HG03280 (cell line): Measurements from ENCODE around the gene ZFP14.

Experiments used
- ATAC-seq: cut with Tn5 transposase; IDR thresholded peaks from one replicate; pipeline ENCODE4 v1.9.1; 2021; ENCODE audit warnings: mild to moderate bottlenecking, moderate library complexity; ENCODE audit not compliant: unreplicated experiment

Gene ZFP14

DNA sequence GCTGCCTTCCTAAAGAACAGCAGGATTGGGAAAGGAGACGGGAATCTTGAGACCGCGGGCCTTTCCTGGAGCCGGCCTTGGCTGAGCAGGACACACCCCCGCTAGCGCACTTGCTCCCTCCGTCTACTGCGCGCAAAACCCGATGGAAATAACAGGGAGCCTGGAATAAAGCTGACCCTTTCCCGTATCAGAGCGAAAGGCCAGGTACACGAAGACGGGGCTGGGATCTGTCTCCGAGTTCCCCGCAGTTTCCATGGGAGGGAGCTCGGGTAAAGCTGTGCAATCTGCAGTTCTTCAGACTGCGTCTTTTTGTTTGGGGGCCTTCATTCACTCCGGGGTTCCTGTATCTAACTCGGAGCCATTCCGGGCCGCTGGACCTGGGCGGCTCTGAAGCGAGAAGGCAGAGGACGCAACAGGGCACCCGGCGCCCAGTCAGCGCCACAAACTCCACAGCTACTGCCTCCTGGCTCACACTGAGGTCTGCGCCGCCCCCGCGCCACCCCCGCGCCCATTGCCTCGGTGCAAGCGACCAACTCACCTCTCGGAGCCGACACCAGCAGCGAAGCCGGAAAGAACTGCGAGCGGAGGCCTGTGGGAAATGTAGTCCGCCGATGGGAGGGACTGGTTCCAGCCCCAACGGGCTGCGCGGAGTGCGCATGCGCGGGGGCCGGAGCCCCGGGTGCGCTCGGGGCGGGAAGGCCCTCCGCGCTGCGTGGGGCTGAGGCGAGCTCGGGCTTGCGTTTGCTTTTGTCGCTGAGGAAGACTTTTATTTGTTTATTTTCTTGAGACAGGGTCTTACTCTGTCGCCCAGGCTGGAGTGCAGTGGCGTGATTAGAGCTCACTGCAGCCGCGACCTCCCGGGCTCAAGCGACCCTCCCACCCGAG is at the start of gene ZFP14:
TSS of gene ZFP14 (minus strand) at position 577 of the 885 bp plus-strand sequence. CDS start 11,309 bp downstream, outside the sequence.
- peak; percentile 98 for ATAC-seq

- ATAC-seq, result no peak
These were observed 44.9 kb upstream of the ZFP14 start for GRCh38 chr19:36423925-36424324.

DNA sequence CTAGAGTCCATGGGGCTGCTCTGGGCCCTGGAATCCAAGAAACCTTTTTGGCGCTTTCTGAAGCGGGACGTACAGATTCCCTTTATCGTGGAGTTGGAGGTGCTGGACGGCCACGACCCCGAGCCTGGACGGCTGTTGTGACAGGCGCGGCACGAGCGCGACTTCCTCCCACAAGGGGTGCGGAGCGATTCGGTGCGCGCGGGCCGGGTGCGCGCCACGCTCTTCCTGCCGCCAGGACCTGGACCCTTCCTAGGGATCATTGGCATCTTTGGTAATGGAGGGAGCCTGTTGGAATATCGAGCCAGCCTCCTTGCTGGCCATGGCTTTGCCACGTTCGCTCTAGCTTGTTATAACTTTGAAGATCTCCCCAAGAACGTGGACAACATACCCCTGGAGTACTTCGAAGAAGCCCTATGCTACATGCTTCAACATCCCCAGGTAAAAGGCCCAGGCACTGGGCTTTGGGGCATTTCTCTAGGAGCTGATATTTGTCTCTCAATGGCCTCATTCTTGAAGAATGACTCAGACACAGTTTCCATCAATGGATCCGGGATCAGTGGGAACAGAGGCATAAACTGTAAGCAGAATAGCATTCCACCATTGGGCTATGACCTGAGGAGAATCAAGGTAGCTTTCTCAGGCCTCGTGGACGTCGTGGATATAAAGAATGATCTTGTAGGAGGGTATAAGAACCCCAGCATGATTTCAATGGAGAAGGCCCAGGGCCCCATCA is 42.9 kb upstream of the ZFP14 start:
- ATAC-seq, result no peak

GRCh38 chr19:36420961-36421748 is 42.2 kb upstream of the ZFP14 start:
- no peak for ATAC-seq

GRCh38 chr19:36418287-36419001 is 39.4 kb upstream of the ZFP14 start, which contains the start of gene ZFP82:
ZFP82 (minus strand) TSS chr19:36418644; CDS start chr19:36409789, 8,855 bp downstream.
- ATAC-seq, result peak; percentile 91

DNA sequence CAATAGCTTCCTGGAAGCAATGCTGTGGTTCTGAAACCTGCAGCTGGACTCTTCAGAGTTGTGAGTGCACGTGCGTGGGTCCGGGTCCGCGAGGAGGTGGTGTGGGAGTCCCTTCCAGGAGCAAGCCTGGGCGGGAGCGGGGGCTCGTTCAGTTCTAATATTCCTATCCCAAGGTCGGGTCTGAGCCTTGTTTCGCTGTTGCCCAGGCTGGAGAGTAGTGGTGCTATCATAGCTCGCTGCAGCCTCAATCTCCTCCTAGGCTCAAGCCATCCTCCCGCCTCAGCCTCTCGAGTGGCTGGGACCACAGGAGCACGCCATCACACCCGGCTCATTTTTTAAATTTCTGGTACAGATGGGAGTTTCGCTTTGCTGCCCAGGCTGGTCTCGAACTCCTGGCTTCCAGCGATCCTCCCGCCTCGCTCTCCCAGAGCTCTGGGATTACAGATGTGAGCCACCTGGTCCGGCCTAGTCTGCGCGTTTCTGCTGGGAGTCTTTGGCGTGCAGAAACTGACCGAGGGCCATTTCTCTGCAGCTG is 38.8 kb upstream of the ZFP14 start:
- ATAC-seq, result no peak

DNA sequence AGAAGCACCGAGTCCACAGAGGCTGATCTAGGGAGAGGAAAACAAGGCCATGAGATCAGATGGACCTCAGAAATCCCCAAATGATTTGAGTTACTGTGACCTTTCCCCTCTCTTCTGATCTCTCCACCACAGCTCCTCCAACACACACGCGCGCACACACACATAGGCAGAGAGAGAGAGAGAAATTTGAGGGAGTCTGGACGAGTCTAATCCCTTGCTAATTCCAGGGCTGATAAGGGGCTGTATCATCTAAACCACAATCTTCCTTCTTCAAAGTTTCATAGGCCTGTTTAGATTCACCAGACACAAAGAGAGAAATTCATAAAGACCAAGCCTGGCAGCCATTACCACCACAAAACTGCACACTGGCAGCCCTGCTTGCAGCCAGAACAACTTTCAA is 30.8 kb upstream of the ZFP14 start:
- no peak for ATAC-seq

GRCh38 chr19:36408101-36408500 is 29.1 kb upstream of the ZFP14 start:
- ATAC-seq, result no peak

DNA sequence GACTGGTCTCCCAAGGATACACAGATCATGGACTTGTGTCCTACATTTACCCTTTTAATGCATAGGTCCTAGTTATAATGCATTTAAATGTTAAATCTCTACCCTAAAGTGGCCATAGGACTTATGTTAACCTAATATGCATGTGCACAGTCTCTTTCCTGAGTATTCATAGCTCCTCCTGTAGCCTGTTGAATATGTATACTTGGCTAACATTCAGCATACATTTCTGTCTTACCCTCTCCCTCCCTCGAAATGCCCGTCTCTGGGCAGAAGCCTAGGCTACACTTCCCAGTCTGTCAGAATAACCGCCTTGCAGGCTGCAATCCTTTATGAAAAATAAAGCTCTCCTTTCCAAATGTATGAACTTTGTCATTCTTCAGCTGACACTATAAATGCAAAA is 25.5 kb upstream of the ZFP14 start:
- ATAC-seq, result no peak

GRCh38 chr19:36401475-36401874 is 22.5 kb upstream of the ZFP14 start:
- no peak for ATAC-seq

DNA sequence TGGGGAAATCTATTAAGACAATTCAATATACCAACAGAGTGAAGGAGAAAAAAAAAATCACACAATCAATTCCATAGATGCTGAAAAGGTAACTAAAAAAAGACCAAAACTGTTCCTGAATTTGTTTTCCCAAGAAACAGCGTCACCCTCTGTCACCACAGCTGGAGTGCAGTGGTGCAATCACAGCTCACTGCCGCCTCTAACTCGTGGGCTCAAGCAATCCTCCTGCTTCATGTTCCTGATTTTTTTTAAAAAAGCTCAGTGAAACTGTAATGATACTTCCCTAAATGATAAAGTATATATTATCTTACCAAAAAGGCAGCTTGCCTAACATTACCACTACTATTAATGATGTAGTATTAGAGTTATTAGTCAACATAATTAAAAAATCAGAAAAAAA is 19.6 kb upstream of the ZFP14 start:
- ATAC-seq, result no peak

DNA sequence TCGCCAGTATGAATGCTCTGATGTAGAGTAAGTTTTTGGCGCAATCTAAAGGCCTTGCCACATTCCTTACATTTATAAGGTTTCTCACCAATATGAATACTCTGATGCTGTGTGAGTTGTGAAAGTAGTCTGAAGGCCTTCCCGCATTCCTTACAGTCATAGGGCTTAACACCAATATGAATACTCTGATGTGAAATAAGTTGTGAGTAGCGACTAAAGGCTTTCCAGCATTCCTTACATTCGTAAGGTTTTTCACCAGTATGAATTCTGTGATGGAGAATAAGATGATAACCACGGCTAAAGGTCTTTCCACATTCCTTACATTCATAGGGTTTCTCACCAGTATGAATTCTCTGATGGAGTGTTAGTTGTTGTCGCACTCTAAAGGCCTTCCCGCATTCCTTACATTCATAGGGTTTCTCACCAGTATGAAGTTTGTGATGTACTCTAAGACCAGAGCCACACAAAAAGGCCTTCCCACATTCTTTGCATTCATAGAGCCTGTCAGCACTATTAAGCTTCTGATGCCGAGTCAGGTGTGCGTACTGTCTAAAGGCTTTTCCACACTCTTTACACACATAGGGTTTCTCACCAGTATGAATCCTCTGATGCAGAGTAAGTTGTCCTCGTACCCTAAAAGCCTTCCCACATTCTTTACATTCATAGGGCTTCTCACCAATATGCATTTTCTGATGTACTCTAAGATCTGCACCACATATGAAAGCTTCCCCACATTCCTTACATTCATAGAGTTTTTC is 14.1 kb upstream of the ZFP14 start:
- ATAC-seq, result no peak

DNA sequence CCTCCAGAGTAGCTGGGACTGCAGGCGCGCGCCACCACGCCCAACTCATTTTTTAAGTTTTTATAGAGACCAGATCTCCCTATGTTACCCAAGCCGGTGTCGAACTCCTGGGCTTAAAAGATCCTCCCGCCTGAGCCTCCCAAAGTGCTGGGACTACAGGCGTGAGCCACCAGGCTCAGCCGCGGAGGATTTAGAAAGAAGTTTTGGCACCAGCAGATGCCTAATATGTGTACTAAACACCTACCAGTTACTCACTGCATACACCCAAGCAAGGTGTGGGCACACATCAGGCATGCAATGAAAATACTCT is 464 bp upstream of the ZFP14 start:
- ATAC-seq, result no peak

GRCh38 chr19:36377541-36378178 is 1.3 kb downstream of the ZFP14 start:
- ATAC-seq, result no peak

GRCh38 chr19:36373638-36374156 is 5.3 kb downstream of the ZFP14 start:
- ATAC-seq, result no peak

DNA sequence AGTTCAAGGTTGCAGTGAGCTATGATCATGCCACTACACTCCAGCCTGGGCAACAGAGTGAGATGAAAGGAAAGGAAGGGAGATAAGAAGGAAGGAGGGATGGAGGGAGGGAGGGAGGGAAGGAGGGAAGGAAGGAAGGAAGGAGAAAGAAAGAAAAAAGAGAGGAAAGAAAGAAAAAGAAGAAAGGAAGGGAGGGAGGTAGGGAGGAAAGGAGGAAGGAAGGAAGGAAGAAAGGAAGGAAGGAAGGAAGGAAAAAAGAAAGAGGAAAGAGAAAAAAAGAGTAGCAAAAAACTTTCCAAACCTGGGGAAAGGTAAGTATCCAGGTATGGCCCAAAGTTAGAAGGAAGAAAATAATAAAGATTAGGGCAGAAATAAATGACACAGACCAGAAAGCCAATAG is 7.1 kb downstream of the ZFP14 start:
- no peak for ATAC-seq

- no peak for ATAC-seq
These were observed 15.2 kb downstream of the ZFP14 start for GRCh38 chr19:36363845-36364244.

DNA sequence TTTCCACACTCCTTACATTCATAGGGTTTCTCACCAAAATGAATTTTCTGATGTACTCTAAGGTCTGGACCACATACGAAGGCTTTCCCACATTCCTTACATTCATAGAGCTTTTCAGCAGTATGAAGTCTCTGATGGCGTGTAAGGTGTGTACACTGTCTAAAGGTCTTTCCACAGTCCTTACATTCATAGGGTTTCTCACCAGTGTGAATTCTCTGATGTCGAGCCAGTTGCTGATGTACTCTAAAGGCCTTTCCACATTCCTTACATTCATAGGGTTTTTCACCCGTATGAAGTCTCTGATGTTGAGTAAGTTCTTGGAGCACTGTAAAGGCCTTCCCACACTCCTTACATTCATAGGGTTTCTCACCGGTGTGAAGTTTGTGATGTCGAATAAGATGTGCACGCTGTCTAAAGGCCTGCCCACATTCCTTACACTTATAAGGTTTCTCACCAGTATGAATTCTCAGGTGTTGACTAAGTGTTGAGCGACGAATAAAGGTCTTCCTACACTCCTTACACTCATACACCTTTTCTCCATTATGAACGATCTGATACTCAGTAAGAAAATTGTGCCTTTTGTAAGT is 38.1 kb downstream of the ZFP14 start:
- ATAC-seq, result no peak
